OCI-LY7 (cell line): Measurements from ENCODE around the gene SERPINA4. TPM values are rescaled to one million over a fixed set of nuclear protein-coding genes. Genes with fewer than 3 reads are reported as not detected.

Experiments
- BruUV-seq: library from RNA; stranded (reverse); fragments of 400-500 nt; replicated peaks from 2 replicates; lab custom pipeline; 2021; lab: Mats Ljungman, UMichigan
- CTCF ChIA-PET: fragments of 300-600 bp; sonication (Branson Sonifier 250); formaldehyde crosslinking; loops from one replicate; lab custom pipeline; 2022; ENCODE audit warnings: antibody characterized with exemption; ENCODE audit not compliant: unreplicated experiment; lab: Charles Lee
- POLR2A ChIA-PET: fragments of 300-600 bp; sonication (Branson Sonifier 250); formaldehyde crosslinking; loops from one replicate; lab custom pipeline; 2022; ENCODE audit warnings: antibody characterized with exemption; lab: Charles Lee
- DNase-seq: peaks from one replicate; pipeline ENCODE4 v3.0.0-alpha.2; 2015; ENCODE audit warnings: low spot score
- H2AFZ ChIP-seq: fragments of 200-600 bp; sonication (generic), shearing (Covaris generic); 2 replicates; pipeline ENCODE4 v1.6.1; 2014; ENCODE audit warnings: mild to moderate bottlenecking, antibody characterized with exemption, low read length, moderate library complexity
- H3K27ac ChIP-seq: fragments of 200-600 bp; sonication (generic); 2 replicates; pipeline ENCODE4 v1.5.1; 2014; ENCODE audit warnings: mixed run types, low read depth, mild to moderate bottlenecking, moderate library complexity, low read length, inconsistent platforms; ENCODE audit not compliant: poor library complexity, severe bottlenecking
- H3K36me3 ChIP-seq: fragments of 200-600 bp; sonication (generic); 2 replicates; pipeline ENCODE4 v1.6.1; 2014; ENCODE audit warnings: mild to moderate bottlenecking, antibody characterized with exemption, low read length, moderate library complexity, mixed read lengths; ENCODE audit not compliant: insufficient read depth
- H3K4me1 ChIP-seq: fragments of 200-600 bp; sonication (generic); 2 replicates; pipeline ENCODE4 v1.5.1; 2014; ENCODE audit warnings: mild to moderate bottlenecking, low read length; ENCODE audit not compliant: insufficient read depth, poor library complexity, severe bottlenecking
- H3K4me2 ChIP-seq: fragments of 200-600 bp; sonication (generic); 2 replicates; pipeline ENCODE4 v1.6.1; 2014; ENCODE audit warnings: mild to moderate bottlenecking, low read length
- H3K4me3 ChIP-seq: fragments of 200-600 bp; sonication (generic); 2 replicates; pipeline ENCODE4 v1.5.1; 2014; ENCODE audit warnings: mild to moderate bottlenecking, low read depth, low read length; ENCODE audit not compliant: poor library complexity, severe bottlenecking
- H3K79me2 ChIP-seq: fragments of 200-600 bp; sonication (generic); 2 replicates; pipeline ENCODE4 v1.6.1; 2016; ENCODE audit warnings: low read depth, mild to moderate bottlenecking, low read length, moderate library complexity, mixed read lengths; ENCODE audit not compliant: insufficient read depth
- H3K9me2 ChIP-seq: fragments of 200-600 bp; sonication (generic); 2 replicates; pipeline ENCODE4 v1.6.1; 2016; ENCODE audit warnings: mild to moderate bottlenecking, low read length, mixed read lengths; ENCODE audit not compliant: insufficient read depth
- H3K9me3 ChIP-seq: fragments of 200-600 bp; sonication (generic); 2 replicates; pipeline ENCODE4 v1.6.1; 2014; ENCODE audit warnings: mild to moderate bottlenecking, mixed run types, low read length, mixed read lengths
- H4K20me1 ChIP-seq: fragments of 200-600 bp; sonication (generic); 2 replicates; pipeline ENCODE4 v1.6.1; 2014; ENCODE audit warnings: mild to moderate bottlenecking, antibody characterized with exemption, low read length, moderate library complexity, mixed read lengths; ENCODE audit not compliant: insufficient read depth
- CTCF ChIP-seq: fragments of 200-600 bp; sonication (generic); conservative IDR thresholded peaks from 2 replicates; pipeline ENCODE4 v1.5.1; 2014; ENCODE audit warnings: mild to moderate bottlenecking, antibody characterized with exemption, low read length, moderate library complexity, mixed read lengths
- EZH2phosphoT487 ChIP-seq: fragments of 200-600 bp; sonication (generic); IDR thresholded peaks from 2 replicates; pipeline ENCODE4 v1.6.1; 2018; ENCODE audit warnings: low read depth, borderline replicate concordance, mild to moderate bottlenecking, mixed run types, antibody characterized with exemption, low read length, moderate library complexity, mixed read lengths
- intact Hi-C: fragments of 100-400 bp; cut with micrococcal nuclease; formaldehyde crosslinking; loops from one replicate; pipeline ENCODE4 v1.10.0; 2022; ENCODE audit not compliant: unreplicated experiment
- total RNA-seq, 2 experiments: library from RNA; depleted of rRNA in 1 of 2; stranded (reverse); fragments of >200 nt in 1 of 2; shearing (Covaris generic) in 1 of 2; gene quantifications; 2 replicates each; pipeline ENCODE4 v1.2.3, GENCODE V29; 2014 to 2022

SERPINA4 gene
- total RNA-seq, 2 experiments from 2014 or later, result not detected

- BruUV-seq, result no TSS peak
- H3K4me1 ChIP-seq, result no peaks in the 10 kb centered on the region
- H3K4me3 ChIP-seq, result no peak overlapping the region
- intact Hi-C loops, result no loop called here
- TF ChIP-seq EZH2phosphoT487, result no peak
- TF ChIP-seq CTCF, result no peak
- no peaks in the 10 kb centered on the region for H4K20me1 ChIP-seq
- ChIA-PET CTCF (no interaction called here), POLR2A (no interaction called here)
- H2AFZ ChIP-seq, result no peak overlapping the region
- H3K27ac ChIP-seq, result no peak overlapping the region
- no peak overlapping the region for H3K4me2 ChIP-seq
- no peaks in the 10 kb centered on the region for H3K9me3 ChIP-seq
- H3K79me2 ChIP-seq, result no peaks in the 10 kb centered on the region
- no peak for DNase-seq
- no peaks in the 10 kb centered on the region for H3K9me2 ChIP-seq
- no peaks in the 10 kb centered on the region for H3K36me3 ChIP-seq
These were observed 17.7 kb upstream of the SERPINA4 start for GRCh38 chr14:94543449-94544124.

GRCh38 chr14:94544726-94545125, 16.5 kb upstream of the SERPINA4 start:
- no peaks in the 10 kb centered on the region for H4K20me1 ChIP-seq
- H2AFZ ChIP-seq, result no peak overlapping the region
- CTCF ChIA-PET, result no interaction called here
- intact Hi-C loops, result no loop called here
- H3K9me3 ChIP-seq, result no peaks in the 10 kb centered on the region
- no peaks in the 10 kb centered on the region for H3K79me2 ChIP-seq
- BruUV-seq, result no TSS peak
- no peaks in the 10 kb centered on the region for H3K9me2 ChIP-seq
- no peak overlapping the region for H3K4me2 ChIP-seq
- no peaks in the 10 kb centered on the region for H3K36me3 ChIP-seq
- DNase-seq, result no peak
- no peaks in the 10 kb centered on the region for H3K4me1 ChIP-seq
- H3K4me3 ChIP-seq, result no peak overlapping the region
- POLR2A ChIA-PET, result interaction anchor here (0.6 kb wide), 1 partner anchor 54 kb away, joined by 7 read pairs; no protein-coding TSS in a partner anchor
- no peak overlapping the region for H3K27ac ChIP-seq
- TF ChIP-seq EZH2phosphoT487, result no peak
- no peak for TF ChIP-seq CTCF

GRCh38 chr14:94545131-94545841, 16.0 kb upstream of the SERPINA4 start:
- no peaks in the 10 kb centered on the region for H3K36me3 ChIP-seq
- no peak overlapping the region for H3K4me2 ChIP-seq
- ChIA-PET POLR2A (interaction anchor here (0.6 kb wide), 2 partner anchors 9 to 53 kb away, joined by 3 to 7 read pairs; no protein-coding TSS in a partner anchor), CTCF (no interaction called here)
- H3K4me1 ChIP-seq, result no peaks in the 10 kb centered on the region
- H4K20me1 ChIP-seq, result no peaks in the 10 kb centered on the region
- no peak overlapping the region for H3K27ac ChIP-seq
- H3K9me3 ChIP-seq, result no peaks in the 10 kb centered on the region
- no peak for TF ChIP-seq CTCF
- no peak for TF ChIP-seq EZH2phosphoT487
- BruUV-seq, result no TSS peak
- no peak overlapping the region for H3K4me3 ChIP-seq
- intact Hi-C loops, result no loop called here
- no peak for DNase-seq
- H2AFZ ChIP-seq, result no peak overlapping the region
- no peaks in the 10 kb centered on the region for H3K79me2 ChIP-seq
- no peaks in the 10 kb centered on the region for H3K9me2 ChIP-seq
